Measurements from ENCODE around the gene HLCS.
A peak's percentile ranks its signal among the peaks of the same experiment; 100 is the strongest.
"Not testable (repeated sequence)": the region's sequence is repeated elsewhere in the genome, so short reads cannot be mapped to it uniquely, and the experiment has no call there.

HLCS gene

DNA sequence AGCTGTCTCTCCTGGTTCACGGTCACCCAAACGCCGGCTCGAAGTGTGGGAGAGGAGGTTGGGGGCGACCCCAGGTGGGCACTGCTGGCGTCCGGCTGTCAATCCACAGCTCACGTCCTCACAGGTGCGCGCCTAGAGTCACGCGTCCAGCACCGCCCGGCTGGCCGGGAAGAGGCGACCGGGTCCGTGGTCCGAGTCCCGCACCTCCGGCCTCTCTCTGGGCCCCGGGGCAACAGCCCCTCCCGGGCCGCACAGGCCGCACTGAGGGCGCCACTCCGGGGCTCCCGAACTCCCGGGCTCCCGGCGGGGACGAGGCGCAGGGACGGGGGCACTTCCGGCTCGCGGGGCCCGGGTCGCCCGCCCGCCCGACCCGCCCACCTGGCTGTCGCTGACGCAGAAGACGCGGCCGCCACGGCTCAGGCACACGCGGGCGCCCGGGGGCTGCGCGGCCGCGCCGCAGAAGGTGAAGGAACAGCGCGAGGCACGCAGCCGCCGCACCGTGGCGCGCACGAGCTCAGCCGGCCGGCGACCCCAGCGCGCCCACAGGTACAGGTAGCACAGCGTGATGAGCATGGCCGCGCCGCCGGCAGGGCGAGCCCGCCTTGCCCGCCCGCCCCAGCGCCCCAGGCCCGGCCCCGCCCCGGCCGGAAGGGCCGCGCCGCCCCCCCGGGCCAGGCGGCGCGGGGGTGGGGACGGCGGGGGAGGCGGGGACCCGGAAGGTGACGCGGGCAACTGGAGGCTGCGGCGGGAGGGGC, at the start of gene HLCS:
HLCS (minus strand) TSS at position 604 of the 755 bp plus-strand sequence; CDS start at position 573, 31 bp downstream.
- Histone ChIP-seq H3K4me3 (ENCODE audit: low read length) (peak within 1 kb of the TSS; percentile 58; the same call in 1 of the 2 replicates), H3K4me1 (ENCODE audit: control insufficient read depth, insufficient read depth, low read length) (no peaks in the 10 kb centered on the region), H3K27me3 (ENCODE audit: control insufficient read depth, insufficient read depth, low read length) (no peaks in the 10 kb centered on the region; the same call in 1 of the 2 replicates), H3K36me3 (ENCODE audit: control insufficient read depth, insufficient read depth, low read length) (no peaks in the 10 kb centered on the region), H3K27ac (ENCODE audit: low read length) (no peak within 1 kb of the TSS), H3K9me3 (ENCODE audit: control insufficient read depth, insufficient read depth, low read length) (no peaks in the 10 kb centered on the region)
- DNase-seq (ENCODE audit: low read depth, low spot score), result no peak
- WGBS (ENCODE audit: insufficient coverage, insufficient read length), result no CpG with 5 or more reads among the region's 101 CpGs

DNA sequence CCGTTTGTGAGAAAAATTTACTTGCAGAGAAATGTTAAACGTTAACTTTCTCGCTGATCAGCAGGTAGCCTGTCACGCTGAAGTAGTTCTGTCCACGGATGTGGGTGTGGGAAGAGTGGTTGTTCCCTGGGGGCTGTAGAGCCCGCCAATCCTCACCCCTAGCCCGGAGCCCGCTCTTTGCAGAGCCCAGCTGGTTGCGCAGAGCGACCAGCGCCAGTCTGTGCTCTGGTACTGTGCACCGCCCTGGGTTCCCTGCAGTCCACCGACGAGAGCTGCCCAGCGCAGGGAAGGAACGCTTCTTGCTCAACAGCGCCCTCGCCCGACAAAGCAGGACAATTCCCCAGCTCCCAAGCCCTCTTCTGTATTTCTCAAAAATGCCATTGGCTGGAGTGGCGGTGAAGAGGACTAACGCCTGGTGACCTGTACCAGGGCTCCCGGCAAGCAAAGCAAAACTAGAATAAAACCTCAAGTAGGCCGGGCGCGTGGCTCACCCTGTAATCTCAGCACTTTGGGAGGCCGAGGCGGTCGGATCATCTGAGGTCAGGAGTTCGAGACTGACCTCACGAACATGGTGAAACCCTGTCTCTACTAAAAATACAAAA, 43.4 kb upstream of the HLCS start:
- DNase-seq (ENCODE audit: low read depth, low spot score), result no peak
- Histone ChIP-seq H3K4me1 (ENCODE audit: control insufficient read depth, insufficient read depth, low read length) (peaks cover 2% of the 10 kb centered on the region), H3K4me3 (ENCODE audit: low read length) (no peak overlapping the region; the same call in 1 of the 2 replicates), H3K27me3 (ENCODE audit: control insufficient read depth, insufficient read depth, low read length) (peaks cover 12% of the 10 kb centered on the region; the same call in 1 of the 2 replicates), H3K36me3 (ENCODE audit: control insufficient read depth, insufficient read depth, low read length) (no peaks in the 10 kb centered on the region), H3K27ac (ENCODE audit: low read length) (no peak overlapping the region), H3K9me3 (ENCODE audit: control insufficient read depth, insufficient read depth, low read length) (no peaks in the 10 kb centered on the region)
- WGBS (ENCODE audit: insufficient coverage, insufficient read length), result no CpG with 5 or more reads among the region's 30 CpGs

DNA sequence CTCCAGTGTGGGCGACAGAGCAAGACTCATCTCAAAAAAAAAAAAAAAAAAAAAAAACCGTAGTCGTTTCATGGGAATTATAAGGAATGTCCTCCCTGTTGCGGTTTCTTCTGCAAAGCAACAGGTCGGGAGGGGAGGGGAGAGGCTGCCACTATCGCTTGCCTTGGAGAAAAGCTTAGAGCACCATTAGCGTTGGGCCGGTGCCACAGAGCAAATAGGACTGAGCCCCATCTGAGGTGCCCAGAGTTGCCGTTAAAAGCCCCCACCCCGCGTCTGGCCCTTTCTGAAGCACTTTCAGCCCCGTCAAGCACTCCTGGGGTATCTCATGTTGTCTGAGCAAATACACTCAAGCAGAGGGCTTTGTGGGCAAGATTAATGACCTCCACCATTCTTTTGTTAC, 42.3 kb upstream of the HLCS start:
- Histone ChIP-seq H3K27ac (ENCODE audit: low read length) (no peak overlapping the region), H3K9me3 (ENCODE audit: control insufficient read depth, insufficient read depth, low read length) (no peaks in the 10 kb centered on the region), H3K4me3 (ENCODE audit: low read length) (no peak overlapping the region), H3K36me3 (ENCODE audit: control insufficient read depth, insufficient read depth, low read length) (no peaks in the 10 kb centered on the region), H3K27me3 (ENCODE audit: control insufficient read depth, insufficient read depth, low read length) (peaks cover 12% of the 10 kb centered on the region; the same call in 1 of the 2 replicates), H3K4me1 (ENCODE audit: control insufficient read depth, insufficient read depth, low read length) (peaks cover 2% of the 10 kb centered on the region)
- no CpG with 5 or more reads among the region's 12 CpGs for whole genome bisulfite sequencing (ENCODE audit: insufficient coverage, insufficient read length)
- DNase-seq (ENCODE audit: low read depth, low spot score), result no peak

DNA sequence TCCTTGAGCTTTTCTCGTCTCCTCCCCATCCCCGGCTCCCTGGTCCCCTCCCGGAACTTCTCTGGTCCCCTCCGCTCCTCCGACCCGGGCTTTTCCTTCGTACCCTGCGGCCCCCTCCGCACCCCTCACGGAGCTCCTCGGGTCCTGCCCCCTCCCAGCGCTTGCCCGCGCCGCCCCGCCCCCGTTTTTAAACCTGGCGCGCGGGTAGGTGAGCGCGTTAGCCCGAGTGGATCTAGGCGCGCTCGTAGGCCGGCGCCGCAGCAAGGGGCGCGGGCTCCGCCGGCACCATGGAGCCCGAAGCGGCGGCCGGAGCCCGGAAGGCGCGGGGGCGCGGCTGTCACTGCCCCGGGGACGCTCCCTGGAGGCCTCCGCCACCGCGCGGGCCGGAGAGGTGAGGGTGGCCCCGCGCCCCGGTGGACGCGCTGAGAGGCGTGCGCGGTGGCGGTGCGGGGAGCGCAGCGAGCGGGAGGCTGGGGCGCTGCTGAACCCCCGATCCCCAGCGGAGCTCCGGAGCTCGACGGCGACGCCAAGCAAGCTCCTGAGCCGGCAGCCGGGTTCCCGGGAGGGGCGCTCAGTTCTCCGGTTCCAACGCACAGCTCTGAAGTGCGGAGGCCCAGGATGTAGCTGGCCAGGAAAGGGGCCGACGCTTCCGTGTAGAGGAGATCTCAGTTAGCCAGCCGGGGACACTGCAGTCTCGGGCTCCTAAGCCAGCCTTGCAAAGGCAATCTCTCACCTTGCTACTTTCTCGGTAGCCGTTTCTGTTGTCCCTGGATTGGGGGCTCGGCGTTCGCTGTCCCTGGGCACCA, 40.2 kb upstream of the HLCS start, which contains the start of gene RIPPLY3:
RIPPLY3 (plus strand) TSS at position 217 of the 806 bp plus-strand sequence; CDS start at position 288, 71 bp downstream.
- peaks cover 2% of the 10 kb centered on the region for H3K4me1 ChIP-seq (ENCODE audit: control insufficient read depth, insufficient read depth, low read length)
- no peaks in the 10 kb centered on the region for H3K9me3 ChIP-seq (ENCODE audit: control insufficient read depth, insufficient read depth, low read length)
- H3K4me3 ChIP-seq (ENCODE audit: low read length), result peak within 1 kb of the TSS; percentile 70; the same call in 1 of the 2 replicates
- DNase-seq (ENCODE audit: low read depth, low spot score), result no peak
- H3K36me3 ChIP-seq (ENCODE audit: control insufficient read depth, insufficient read depth, low read length), result no peaks in the 10 kb centered on the region
- peaks cover 12% of the 10 kb centered on the region; the same call in 1 of the 2 replicates for H3K27me3 ChIP-seq (ENCODE audit: control insufficient read depth, insufficient read depth, low read length)
- H3K27ac ChIP-seq (ENCODE audit: low read length), result no peak within 1 kb of the TSS
- no CpG with 5 or more reads among the region's 87 CpGs for WGBS (ENCODE audit: insufficient coverage, insufficient read length)

DNA sequence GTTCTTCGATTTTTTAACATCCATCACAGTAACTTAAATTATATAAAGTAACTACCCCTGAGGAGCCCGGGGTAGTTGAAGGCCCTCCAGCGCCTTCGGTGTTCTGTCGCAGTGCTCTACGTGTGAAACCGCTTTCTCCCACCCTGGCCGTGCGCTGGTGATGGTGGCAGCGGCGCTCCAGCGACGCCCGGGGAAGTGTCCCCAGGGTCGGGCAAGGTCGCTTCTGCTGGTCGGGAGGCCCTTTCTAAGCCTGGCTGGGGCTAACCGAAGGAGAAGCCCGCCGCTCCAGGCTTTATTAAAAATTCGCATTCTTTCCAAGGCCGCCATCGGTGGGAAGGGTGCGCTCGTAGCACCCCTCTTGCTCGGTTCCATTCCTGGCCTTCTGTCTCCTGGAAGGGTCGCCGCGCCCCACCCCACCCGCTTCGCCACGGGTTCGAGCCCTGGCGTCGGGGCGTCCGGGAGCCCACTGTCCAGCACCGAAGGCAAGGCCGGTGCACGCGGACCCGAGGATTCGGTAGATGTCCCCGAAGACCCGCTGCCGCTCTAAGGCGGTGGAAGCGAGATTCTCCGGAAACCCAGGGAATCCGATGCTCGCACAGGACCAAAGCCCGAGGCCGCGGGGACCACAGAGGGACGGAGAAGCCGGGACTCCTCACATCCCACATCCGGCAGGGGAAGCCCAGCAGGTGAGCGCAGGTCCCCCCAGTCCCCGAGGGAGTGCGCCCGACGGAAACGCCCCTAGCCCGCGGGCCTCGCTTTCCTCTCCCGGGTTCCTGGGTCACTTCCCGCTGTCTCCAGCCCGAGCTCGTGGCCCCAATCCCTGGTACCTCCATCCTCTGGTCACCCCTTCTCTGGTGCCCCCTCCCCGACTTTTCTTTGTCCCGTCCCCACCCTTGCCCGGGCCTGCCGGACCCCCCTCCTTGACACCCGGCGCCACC, 39.3 kb upstream of the HLCS start:
- H3K9me3 ChIP-seq (ENCODE audit: control insufficient read depth, insufficient read depth, low read length), result no peaks in the 10 kb centered on the region
- DNase-seq (ENCODE audit: low read depth, low spot score), result no peak
- peaks cover 2% of the 10 kb centered on the region for H3K4me1 ChIP-seq (ENCODE audit: control insufficient read depth, insufficient read depth, low read length)
- H3K27ac ChIP-seq (ENCODE audit: low read length), result no peak overlapping the region
- peak overlapping the region; percentile 70; the same call in 1 of the 2 replicates for H3K4me3 ChIP-seq (ENCODE audit: low read length)
- no peaks in the 10 kb centered on the region for H3K36me3 ChIP-seq (ENCODE audit: control insufficient read depth, insufficient read depth, low read length)
- peaks cover 12% of the 10 kb centered on the region; the same call in 1 of the 2 replicates for H3K27me3 ChIP-seq (ENCODE audit: control insufficient read depth, insufficient read depth, low read length)
- WGBS (ENCODE audit: insufficient coverage, insufficient read length), result no CpG with 5 or more reads among the region's 76 CpGs

DNA sequence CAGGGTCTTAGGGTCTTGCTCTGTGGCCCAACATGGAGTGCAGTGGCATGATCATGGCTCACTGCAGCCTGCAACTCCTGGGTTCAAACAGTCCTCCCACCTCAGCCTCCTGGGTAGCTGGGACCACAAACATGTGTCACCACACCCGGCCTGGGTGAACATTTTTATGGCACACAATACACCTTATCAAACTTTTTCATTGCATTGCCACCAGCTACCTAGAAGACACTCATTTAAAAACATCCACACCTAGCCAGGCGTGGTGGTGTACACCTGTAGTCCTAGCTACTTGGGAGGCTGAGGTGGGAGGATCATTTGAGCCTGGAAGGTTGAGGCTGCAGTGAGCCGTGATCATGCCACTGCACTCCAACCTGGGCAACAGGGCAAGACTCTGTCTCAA, 37.4 kb upstream of the HLCS start:
- peaks cover 10% of the 10 kb centered on the region; the same call in 1 of the 2 replicates for H3K27me3 ChIP-seq (ENCODE audit: control insufficient read depth, insufficient read depth, low read length)
- not testable (repeated sequence) for H3K4me1 ChIP-seq (ENCODE audit: control insufficient read depth, insufficient read depth, low read length); DNase-seq (ENCODE audit: low read depth, low spot score); H3K9me3 ChIP-seq (ENCODE audit: control insufficient read depth, insufficient read depth, low read length); H3K4me3 ChIP-seq (ENCODE audit: low read length); H3K27ac ChIP-seq (ENCODE audit: low read length); H3K36me3 ChIP-seq (ENCODE audit: control insufficient read depth, insufficient read depth, low read length)
- WGBS (ENCODE audit: insufficient coverage, insufficient read length), result no CpG with 5 or more reads among the region's 3 CpGs

DNA sequence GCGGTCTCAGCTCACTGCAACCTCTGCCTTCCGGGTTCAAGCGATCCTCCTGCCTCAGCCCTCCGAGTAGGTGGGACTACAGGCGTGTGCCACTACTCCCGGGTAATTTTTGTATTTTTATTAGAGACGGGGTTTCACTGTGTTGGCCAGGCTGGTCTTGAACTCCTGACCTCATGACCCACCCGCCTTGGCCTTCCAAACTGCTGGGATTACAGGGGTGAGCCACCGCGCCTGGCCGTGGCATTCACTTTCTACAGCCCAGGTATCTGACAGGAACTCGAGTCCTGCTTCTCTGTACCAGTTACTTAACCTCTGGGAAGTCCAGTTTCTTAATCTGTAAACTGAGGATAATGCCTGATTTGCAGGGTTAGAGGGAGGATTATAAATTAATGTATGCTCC, 36.4 kb upstream of the HLCS start:
- not testable (repeated sequence) for H3K27me3 ChIP-seq (ENCODE audit: control insufficient read depth, insufficient read depth, low read length); H3K4me1 ChIP-seq (ENCODE audit: control insufficient read depth, insufficient read depth, low read length); H3K36me3 ChIP-seq (ENCODE audit: control insufficient read depth, insufficient read depth, low read length); H3K4me3 ChIP-seq (ENCODE audit: low read length); DNase-seq (ENCODE audit: low read depth, low spot score); H3K9me3 ChIP-seq (ENCODE audit: control insufficient read depth, insufficient read depth, low read length); H3K27ac ChIP-seq (ENCODE audit: low read length)
- WGBS (ENCODE audit: insufficient coverage, insufficient read length), result no CpG with 5 or more reads among the region's 12 CpGs

DNA sequence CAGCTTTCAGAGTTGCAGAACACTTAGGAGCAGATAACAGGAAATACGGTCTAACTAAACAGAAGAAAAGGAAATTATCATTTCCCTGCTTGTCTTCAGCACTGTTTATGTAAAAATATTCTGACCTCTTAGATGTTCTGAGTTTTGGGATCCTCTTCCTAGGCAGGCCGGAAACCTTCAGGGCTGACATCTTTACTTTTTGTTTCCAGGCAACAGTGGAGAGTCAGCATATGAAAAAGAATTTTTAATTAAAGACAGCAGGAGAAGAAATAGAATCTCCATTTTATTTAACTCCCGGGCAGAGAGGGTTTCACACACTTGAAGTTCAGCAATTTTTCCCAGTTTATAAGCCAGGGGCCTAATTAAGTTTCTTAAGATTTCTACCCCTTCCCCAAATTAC, 35.0 kb upstream of the HLCS start:
- WGBS (ENCODE audit: insufficient coverage, insufficient read length), result no CpG with 5 or more reads among the region's 3 CpGs
- Histone ChIP-seq H3K36me3 (ENCODE audit: control insufficient read depth, insufficient read depth, low read length) (no peaks in the 10 kb centered on the region), H3K27ac (ENCODE audit: low read length) (no peak overlapping the region), H3K9me3 (ENCODE audit: control insufficient read depth, insufficient read depth, low read length) (no peaks in the 10 kb centered on the region), H3K27me3 (ENCODE audit: control insufficient read depth, insufficient read depth, low read length) (no peaks in the 10 kb centered on the region; the same call in 1 of the 2 replicates), H3K4me1 (ENCODE audit: control insufficient read depth, insufficient read depth, low read length) (no peaks in the 10 kb centered on the region), H3K4me3 (ENCODE audit: low read length) (no peak overlapping the region)
- no peak for DNase-seq (ENCODE audit: low read depth, low spot score)

DNA sequence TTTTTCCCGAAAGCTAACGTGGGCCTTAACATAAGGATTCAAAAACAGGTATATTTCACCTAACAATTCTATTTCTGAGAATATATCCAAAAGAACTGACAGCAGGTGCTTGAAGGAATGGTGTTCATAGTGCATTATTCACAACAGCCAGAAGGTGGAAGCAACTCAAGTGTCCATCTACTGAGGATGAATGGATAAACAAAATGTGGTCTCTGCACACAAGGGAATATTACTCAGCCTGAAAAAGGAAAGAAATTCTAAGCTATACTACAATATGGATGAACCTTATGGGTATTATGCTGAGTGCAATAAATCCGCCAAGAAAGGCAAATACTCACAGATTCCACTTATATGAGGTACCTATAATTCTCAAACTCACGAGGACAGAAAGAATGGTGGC, 33.9 kb upstream of the HLCS start:
- Histone ChIP-seq H3K4me3 (ENCODE audit: low read length) (no peak overlapping the region), H3K27me3 (ENCODE audit: control insufficient read depth, insufficient read depth, low read length) (no peaks in the 10 kb centered on the region; the same call in 1 of the 2 replicates), H3K27ac (ENCODE audit: low read length) (no peak overlapping the region), H3K4me1 (ENCODE audit: control insufficient read depth, insufficient read depth, low read length) (no peaks in the 10 kb centered on the region), H3K9me3 (ENCODE audit: control insufficient read depth, insufficient read depth, low read length) (no peaks in the 10 kb centered on the region), H3K36me3 (ENCODE audit: control insufficient read depth, insufficient read depth, low read length) (no peaks in the 10 kb centered on the region)
- WGBS (ENCODE audit: insufficient coverage, insufficient read length), result no CpG with 5 or more reads among the region's 4 CpGs
- DNase-seq (ENCODE audit: low read depth, low spot score), result no peak

Data from iPS DF 6.9 (cell line).